ENCODE measurements around the gene ARRB2. TPM values are rescaled to one million over a fixed set of nuclear protein-coding genes. Genes with fewer than 3 reads are reported as not detected.

The ARRB2 gene
- total and polyA plus RNA-seq, 2 of the 4 experiments (the other 2 are of a cell fraction), result 3.9 to 10.6 TPM

GRCh38 chr17:4764595-4764994 is 54.2 kb downstream of the ARRB2 start:
- H3K9ac ChIP-seq (ENCODE audit: low read depth, low read length), result no peak overlapping the region
- H3K36me3 ChIP-seq (ENCODE audit: control insufficient read depth, insufficient read depth, low read length), result no peaks in the 10 kb centered on the region
- in situ Hi-C loops (cut with MboI; ENCODE audit: low sequenced_read_pairs), result no loop called here
- dilution Hi-C loops (cut with HindIII; ENCODE audit: low sequenced_read_pairs, unreplicated experiment), result no loop called here
- no peak overlapping the region for H4K5ac ChIP-seq (ENCODE audit: low read depth, low read length)
- no peak overlapping the region for H2AFZ ChIP-seq (replicated peaks; ENCODE audit: low read length, poor library complexity)
- no peak overlapping the region for H3K4me3 ChIP-seq (ENCODE audit: insufficient read depth, low read depth, low read length)
- H3K9me1 ChIP-seq (ENCODE audit: insufficient read depth, low read length), result 0 out of 2 replicates have a peak, but pooled peaks cover 3% of the 10 kb centered on the region
- H2BK15ac ChIP-seq (ENCODE audit: low read depth, low read length), result no peak overlapping the region
- BruUV-seq (replicated peaks), result no TSS peak
- no peak overlapping the region for H2BK120ac ChIP-seq (ENCODE audit: low read depth, low read length)
- no peak overlapping the region for H2BK5ac ChIP-seq (ENCODE audit: low read depth, low read length, poor library complexity, severe bottlenecking)
- H2AK9ac ChIP-seq (replicated peaks; ENCODE audit: low read depth, low read length, poor library complexity), result no peak overlapping the region
- TF ChIP-seq CTCF (conservative IDR thresholded peaks at IDR 0.05; ENCODE audit: low read depth, low read length), result no peak
- ATAC-seq (ENCODE audit: low read depth), result no peak
- H2BK20ac ChIP-seq (ENCODE audit: low read depth, low read length), result no peak overlapping the region
- H4K91ac ChIP-seq (ENCODE audit: insufficient read depth, low read depth, low read length), result no peak overlapping the region
- peaks cover 12% of the 10 kb centered on the region for H3K27me3 ChIP-seq (ENCODE audit: control insufficient read depth, insufficient read depth, low read length)
- no peaks in the 10 kb centered on the region for H3K4me1 ChIP-seq (ENCODE audit: control insufficient read depth, insufficient read depth, low read length)
- no peak overlapping the region for H3K4me2 ChIP-seq (ENCODE audit: low read depth, low read length)
- no peak overlapping the region for H3K27ac ChIP-seq (ENCODE audit: insufficient read depth, low read length)
- no peak overlapping the region for H4K8ac ChIP-seq (ENCODE audit: low read depth in 2 of 2, low read length in 2 of 2)
- no peak overlapping the region for H3K23ac ChIP-seq (ENCODE audit: low read depth, low read length)
- H3K56ac ChIP-seq (ENCODE audit: extremely low read depth, insufficient read depth, low read length), result no peak overlapping the region
- WGBS, 2 experiments (ENCODE audit: extremely low coverage in 2 of 2, insufficient read length in 1 of 2), result no CpG with 5 or more reads among the region's 3 CpGs
- no peak overlapping the region for H3K4ac ChIP-seq (ENCODE audit: low read depth, low read length)
- H3K14ac ChIP-seq (replicated peaks; ENCODE audit: low read depth, low read length), result no peak overlapping the region
- no peaks in the 10 kb centered on the region for H3K79me1 ChIP-seq (ENCODE audit: low read depth in 1 of 2, low read length in 2 of 2)
- POLR2A ChIA-PET (ENCODE audit: unreplicated experiment), result no interaction called here
- no peak overlapping the region for H3K18ac ChIP-seq (ENCODE audit: low read depth, low read length)
- no peak overlapping the region for H2AK5ac ChIP-seq (ENCODE audit: low read depth, low read length)
- intact Hi-C loops (cut with micrococcal nuclease), result no loop called here
- no peak for DNase-seq
- CTCF ChIA-PET, result no interaction called here
- H4K20me1 ChIP-seq (ENCODE audit: insufficient read depth, low read length), result no peaks in the 10 kb centered on the region
- no peaks in the 10 kb centered on the region for H3K9me3 ChIP-seq (ENCODE audit: control insufficient read depth, insufficient read depth, low read length)
